Left ventricle myocardium inferior (tissue), 1 donor: ENCODE results near the gene NEDD4. TPM values are rescaled to one million over a fixed set of nuclear protein-coding genes. Genes with fewer than 3 reads are reported as not detected.

Experiments
- DNase-seq: peaks from one replicate; pipeline ENCODE4 v3.0.0-alpha.2; 2020
- H3K27ac ChIP-seq: fragments of 200-600 bp; replicated peaks from 2 replicates; pipeline ENCODE4 v1.8.0; 2021
- H3K27me3 ChIP-seq: fragments of 200-600 bp; 2 replicates; pipeline ENCODE4 v1.8.0; 2021; ENCODE audit warnings: low read depth
- H3K36me3 ChIP-seq: fragments of 200-600 bp; 2 replicates; pipeline ENCODE4 v1.8.0; 2021
- H3K4me1 ChIP-seq: fragments of 200-600 bp; 2 replicates; pipeline ENCODE4 v1.8.0; 2021
- H3K4me3 ChIP-seq: fragments of 200-600 bp; 2 replicates; pipeline ENCODE4 v1.8.0; 2021; ENCODE audit warnings: mild to moderate bottlenecking, moderate library complexity
- H3K9me3 ChIP-seq: fragments of 200-600 bp; replicated peaks from 2 replicates; pipeline ENCODE4 v1.8.0; 2021
- intact Hi-C: fragments of 100-400 bp; cut with micrococcal nuclease; formaldehyde crosslinking; loops from one replicate; pipeline ENCODE4 v1.11.0; 2022
- total RNA-seq: library from RNA; stranded (reverse); fragmentation: NEBNext Ultra II Directional; extraction: Animal tissue kit (Norgen Biotek cat#: 25700); gene quantifications from one replicate; pipeline ENCODE4 v1.2.1, GENCODE V29; 2021
- TF ChIP-seq, protein P1 (sequence below): fragments of 200-600 bp; IDR thresholded peaks from 2 replicates; pipeline ENCODE4 v1.8.0; 2021; ENCODE audit warnings: antibody characterized with exemption, mild to moderate bottlenecking, borderline replicate concordance
- donor health status: DM: no; HTN: yes; CAD: no; lungs with severe emphysema.

The NEDD4 gene
- total RNA-seq, 1 donor from 2014 or later: 8.1 TPM

DNA sequence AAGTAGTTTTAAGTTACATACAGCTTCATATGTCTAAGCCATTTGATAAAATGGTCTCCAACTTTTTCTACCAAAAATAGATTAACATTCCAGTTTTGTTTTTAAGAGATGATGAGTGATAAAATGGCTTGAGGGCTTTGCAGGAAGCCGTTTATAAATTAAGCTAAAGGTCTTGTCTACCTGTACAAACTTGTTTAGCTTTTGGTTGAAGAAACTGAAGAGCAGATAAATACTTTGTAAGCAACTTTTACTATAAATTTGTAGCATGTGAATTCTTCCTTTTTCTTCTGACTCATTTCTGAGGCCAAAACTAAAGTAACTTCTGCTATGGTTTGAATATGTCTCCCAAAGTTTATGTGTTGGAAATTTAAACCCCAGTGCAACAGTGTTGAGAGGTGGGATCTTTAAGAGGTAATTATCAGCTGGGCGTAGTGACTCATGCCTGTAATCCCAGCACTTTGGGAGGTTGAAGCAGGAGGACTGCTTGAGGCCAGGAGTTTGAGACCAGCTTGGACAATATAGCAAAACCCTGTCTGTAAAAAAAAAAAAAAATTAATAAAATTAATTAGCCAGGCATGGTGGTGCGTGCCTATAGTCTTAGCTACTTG, 8.2 kb upstream of the NEDD4 start:
- DNase-seq: no peak
- Histone ChIP-seq H3K4me1 (no peaks in the 10 kb centered on the region), H3K9me3 (no peaks in the 10 kb centered on the region), H3K36me3 (no peaks in the 10 kb centered on the region), H3K27me3 (no peaks in the 10 kb centered on the region), H3K4me3 (no peak overlapping the region), H3K27ac (no peak overlapping the region)
- intact Hi-C loops: no loop called here
- TF ChIP-seq, protein P1, sequence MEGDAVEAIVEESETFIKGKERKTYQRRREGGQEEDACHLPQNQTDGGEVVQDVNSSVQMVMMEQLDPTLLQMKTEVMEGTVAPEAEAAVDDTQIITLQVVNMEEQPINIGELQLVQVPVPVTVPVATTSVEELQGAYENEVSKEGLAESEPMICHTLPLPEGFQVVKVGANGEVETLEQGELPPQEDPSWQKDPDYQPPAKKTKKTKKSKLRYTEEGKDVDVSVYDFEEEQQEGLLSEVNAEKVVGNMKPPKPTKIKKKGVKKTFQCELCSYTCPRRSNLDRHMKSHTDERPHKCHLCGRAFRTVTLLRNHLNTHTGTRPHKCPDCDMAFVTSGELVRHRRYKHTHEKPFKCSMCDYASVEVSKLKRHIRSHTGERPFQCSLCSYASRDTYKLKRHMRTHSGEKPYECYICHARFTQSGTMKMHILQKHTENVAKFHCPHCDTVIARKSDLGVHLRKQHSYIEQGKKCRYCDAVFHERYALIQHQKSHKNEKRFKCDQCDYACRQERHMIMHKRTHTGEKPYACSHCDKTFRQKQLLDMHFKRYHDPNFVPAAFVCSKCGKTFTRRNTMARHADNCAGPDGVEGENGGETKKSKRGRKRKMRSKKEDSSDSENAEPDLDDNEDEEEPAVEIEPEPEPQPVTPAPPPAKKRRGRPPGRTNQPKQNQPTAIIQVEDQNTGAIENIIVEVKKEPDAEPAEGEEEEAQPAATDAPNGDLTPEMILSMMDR: no peak

DNA sequence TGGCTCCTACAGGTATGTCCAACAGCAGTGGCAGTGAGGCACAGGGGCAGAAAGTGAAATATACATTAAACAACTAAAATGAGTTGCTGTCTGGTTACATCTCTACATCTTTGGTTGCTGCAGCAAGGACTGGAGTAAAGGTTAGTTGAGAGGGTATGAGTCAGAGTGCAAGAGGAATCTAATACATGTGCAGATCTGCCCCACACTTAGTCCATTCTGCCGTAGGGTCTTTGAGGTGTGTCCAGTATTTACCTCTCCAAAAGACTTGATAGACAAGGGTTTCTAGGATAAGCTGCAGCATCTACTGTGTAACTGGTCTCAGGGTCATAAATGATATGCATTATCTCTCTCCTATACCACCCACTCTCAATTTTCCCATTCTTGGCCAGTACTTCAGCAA, 6.2 kb upstream of the NEDD4 start:
- intact Hi-C loops: no loop called here
- Histone ChIP-seq H3K27ac (no peak overlapping the region), H3K9me3 (no peaks in the 10 kb centered on the region), H3K36me3 (no peaks in the 10 kb centered on the region), H3K4me1 (peaks cover 5% of the 10 kb centered on the region), H3K27me3 (no peaks in the 10 kb centered on the region), H3K4me3 (no peak overlapping the region)
- TF ChIP-seq, protein P1: no peak
- no peak for DNase-seq

DNA sequence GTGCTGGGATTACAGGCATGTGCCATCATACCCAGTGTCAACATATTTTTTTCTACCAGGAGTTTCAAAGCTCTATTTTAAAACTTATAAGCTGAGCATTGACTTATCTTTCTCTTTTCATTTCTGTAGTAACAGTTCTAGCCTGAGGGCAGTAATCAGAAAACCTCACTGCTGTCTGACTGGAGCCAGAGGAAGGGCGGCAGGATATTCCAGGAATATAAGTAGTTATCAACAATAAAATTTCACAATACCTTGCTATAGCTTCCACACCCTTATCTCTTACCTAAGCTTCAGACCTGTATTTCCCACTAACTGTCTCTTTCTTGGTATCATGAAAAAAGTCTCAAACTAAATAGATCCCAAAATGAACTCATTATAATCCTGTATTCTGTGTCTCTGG, 5.1 kb upstream of the NEDD4 start:
- peaks cover 15% of the 10 kb centered on the region for H3K4me1 ChIP-seq
- no peak overlapping the region for H3K27ac ChIP-seq
- no peaks in the 10 kb centered on the region for H3K9me3 ChIP-seq
- intact Hi-C loops: no loop called here
- no peaks in the 10 kb centered on the region for H3K27me3 ChIP-seq
- H3K4me3 ChIP-seq: no peak overlapping the region
- TF ChIP-seq, protein P1: no peak
- no peak for DNase-seq
- H3K36me3 ChIP-seq: no peaks in the 10 kb centered on the region

DNA sequence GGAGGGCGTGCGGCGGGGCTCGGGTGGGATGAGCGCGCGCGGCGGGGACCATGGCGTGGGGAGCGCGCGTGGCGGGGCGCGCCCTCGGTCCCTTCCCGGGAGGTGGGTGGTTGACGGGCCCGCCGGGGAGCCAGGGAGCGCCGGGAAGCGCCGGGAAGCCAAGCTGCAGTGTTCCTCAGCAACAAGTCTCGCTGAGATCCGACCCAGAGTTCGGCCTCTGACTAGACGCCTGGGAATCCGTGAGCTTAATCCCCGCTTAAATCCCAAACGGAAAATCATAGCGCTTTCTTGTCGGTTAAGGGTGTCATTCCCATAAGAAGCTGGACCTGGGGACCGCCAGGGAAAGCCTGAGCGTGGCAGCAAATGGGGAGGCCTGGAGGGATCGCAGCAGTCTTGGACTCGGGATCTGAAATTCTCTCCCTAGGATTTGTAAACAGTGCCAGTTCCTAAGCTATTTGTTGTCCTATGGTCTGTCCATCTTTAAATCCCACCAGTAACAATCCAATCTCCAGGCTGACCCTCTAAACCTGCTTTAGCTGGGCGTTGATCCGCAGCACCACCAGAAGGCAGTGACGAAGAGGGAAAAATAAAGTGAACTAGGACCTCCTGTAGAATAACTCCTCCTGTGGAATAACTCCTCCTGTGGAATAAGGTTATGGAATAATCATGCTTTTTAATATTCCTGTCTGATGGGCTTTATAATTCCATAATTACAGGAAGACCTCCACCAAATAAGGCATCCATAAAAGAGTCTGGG, 570 bp upstream of the NEDD4 start:
- no peaks in the 10 kb centered on the region for H3K9me3 ChIP-seq
- peak overlapping the region; percentile 83 for H3K4me3 ChIP-seq
- intact Hi-C loops: no loop called here
- peaks cover 48% of the 10 kb centered on the region for H3K4me1 ChIP-seq
- H3K27ac ChIP-seq: peak overlapping the region; percentile 97
- DNase-seq: no peak
- H3K27me3 ChIP-seq: no peaks in the 10 kb centered on the region
- TF ChIP-seq, protein P1: no peak
- H3K36me3 ChIP-seq: no peaks in the 10 kb centered on the region

DNA sequence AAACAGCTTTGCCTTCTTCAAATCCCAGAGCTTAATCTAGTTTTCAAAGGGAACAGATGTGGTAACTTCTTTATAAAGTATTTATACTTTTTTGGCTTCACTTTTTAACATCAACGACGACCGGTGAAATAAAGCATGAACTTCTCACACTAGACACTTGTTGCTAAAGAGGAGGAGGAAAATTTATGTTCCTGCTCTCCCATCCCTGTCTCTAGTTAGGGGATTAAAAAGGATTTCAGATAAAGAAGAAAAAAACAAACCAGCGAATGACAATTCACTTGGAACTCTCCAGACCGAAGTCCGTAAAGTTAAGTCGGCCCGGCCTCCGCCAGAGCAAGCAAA, 672 bp downstream of the NEDD4 start:
- Histone ChIP-seq H3K27me3 (no peaks in the 10 kb centered on the region), H3K27ac (peak overlapping the region; percentile 97), H3K4me1 (peaks cover 48% of the 10 kb centered on the region), H3K4me3 (peak overlapping the region; percentile 83), H3K9me3 (no peaks in the 10 kb centered on the region), H3K36me3 (no peaks in the 10 kb centered on the region)
- DNase-seq: no peak
- TF ChIP-seq, protein P1: no peak
- intact Hi-C loops: no loop called here
